SU-DHL-6 (cell line): ENCODE measurements around the gene DDX27.

Source experiments
- EZH2phosphoT487 ChIP-seq: fragments of 200-600 bp; sonication (generic), shearing (Covaris generic); conservative IDR thresholded peaks from 2 replicates; pipeline ENCODE4 v1.6.1; 2018; ENCODE audit warnings: mild to moderate bottlenecking, antibody characterized with exemption, low read length, moderate library complexity, mixed read lengths
- TF ChIP-seq, protein P1 (sequence below): fragments of 200-600 bp; sonication (generic); IDR thresholded peaks from one replicate; pipeline ENCODE4 v1.5.1; 2017; ENCODE audit warnings: antibody characterized with exemption, mild to moderate bottlenecking, low read length, moderate library complexity; ENCODE audit not compliant: insufficient read depth, poor library complexity, severe bottlenecking

GRCh38 chr20:49230561-49231133, 11.4 kb downstream of the DDX27 start:
- TF ChIP-seq, protein P1, sequence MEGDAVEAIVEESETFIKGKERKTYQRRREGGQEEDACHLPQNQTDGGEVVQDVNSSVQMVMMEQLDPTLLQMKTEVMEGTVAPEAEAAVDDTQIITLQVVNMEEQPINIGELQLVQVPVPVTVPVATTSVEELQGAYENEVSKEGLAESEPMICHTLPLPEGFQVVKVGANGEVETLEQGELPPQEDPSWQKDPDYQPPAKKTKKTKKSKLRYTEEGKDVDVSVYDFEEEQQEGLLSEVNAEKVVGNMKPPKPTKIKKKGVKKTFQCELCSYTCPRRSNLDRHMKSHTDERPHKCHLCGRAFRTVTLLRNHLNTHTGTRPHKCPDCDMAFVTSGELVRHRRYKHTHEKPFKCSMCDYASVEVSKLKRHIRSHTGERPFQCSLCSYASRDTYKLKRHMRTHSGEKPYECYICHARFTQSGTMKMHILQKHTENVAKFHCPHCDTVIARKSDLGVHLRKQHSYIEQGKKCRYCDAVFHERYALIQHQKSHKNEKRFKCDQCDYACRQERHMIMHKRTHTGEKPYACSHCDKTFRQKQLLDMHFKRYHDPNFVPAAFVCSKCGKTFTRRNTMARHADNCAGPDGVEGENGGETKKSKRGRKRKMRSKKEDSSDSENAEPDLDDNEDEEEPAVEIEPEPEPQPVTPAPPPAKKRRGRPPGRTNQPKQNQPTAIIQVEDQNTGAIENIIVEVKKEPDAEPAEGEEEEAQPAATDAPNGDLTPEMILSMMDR: no peak
- no peak for TF ChIP-seq EZH2phosphoT487
